NCI-H146 (cell line): ENCODE results near the gene FGFR4.
A peak's percentile ranks its signal among the peaks of the same experiment; 100 is the strongest.

Source experiments
- DNase-seq: peaks from one replicate; lab custom pipeline; 2025; lab: John Stamatoyannopoulos, UW

FGFR4 gene

DNA sequence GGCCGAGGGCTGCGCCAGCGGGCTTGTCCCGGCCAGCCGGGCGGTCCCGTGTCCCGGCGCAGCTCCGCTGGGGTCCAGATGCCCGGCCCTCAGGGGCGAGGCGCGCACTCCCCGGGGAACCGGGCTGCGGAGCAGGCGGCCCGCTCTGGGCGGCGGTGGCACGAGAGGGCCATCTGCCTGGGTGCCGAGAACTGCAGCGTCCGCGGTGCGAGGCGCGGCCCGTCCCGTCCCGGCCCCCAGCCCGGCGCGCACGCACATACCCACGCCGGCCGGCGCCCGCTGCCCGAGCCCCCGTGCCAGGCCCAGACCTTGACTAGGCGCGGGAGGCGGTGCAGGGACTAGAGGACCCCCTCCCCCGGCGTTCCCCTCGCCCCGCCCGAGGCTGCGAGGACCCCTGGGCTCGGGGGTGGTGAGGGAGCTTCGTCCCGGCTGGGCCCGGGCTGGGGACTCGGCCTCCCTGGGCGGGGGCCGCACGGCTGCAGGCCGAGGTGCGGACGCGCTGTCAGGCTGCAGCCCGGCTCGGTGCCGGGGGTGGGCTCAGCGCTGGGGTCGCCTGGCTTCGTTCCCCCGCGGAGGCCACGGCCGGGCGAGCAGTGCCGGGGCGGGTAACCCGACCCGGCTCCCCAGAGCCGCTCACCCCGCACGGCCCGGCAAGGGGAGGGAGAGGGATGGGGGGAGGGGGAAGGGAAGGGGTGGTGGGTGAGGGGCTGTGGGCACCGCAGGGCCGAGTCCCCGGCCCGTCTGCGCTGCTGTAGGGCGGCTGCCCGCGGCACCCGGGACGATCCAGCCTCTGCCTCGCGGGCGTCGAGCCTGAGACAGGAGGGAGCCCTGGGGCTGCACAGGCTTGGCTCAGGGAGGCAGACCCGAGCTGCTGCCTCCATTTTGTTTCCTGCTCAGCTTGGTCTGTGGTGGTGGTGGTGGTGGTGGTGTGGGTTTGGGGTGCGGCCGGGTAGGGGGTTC, 45.7 kb downstream of the FGFR4 start:
- no peak for DNase-seq

GRCh38 chr5:177133096-177133852, 46.6 kb downstream of the FGFR4 start, which contains the start of gene NSD1:
Gene NSD1 (plus strand): TSS chr5:177133773. CDS start chr5:177135104, 1,331 bp downstream.
- DNase-seq, result peak; percentile 66

DNA sequence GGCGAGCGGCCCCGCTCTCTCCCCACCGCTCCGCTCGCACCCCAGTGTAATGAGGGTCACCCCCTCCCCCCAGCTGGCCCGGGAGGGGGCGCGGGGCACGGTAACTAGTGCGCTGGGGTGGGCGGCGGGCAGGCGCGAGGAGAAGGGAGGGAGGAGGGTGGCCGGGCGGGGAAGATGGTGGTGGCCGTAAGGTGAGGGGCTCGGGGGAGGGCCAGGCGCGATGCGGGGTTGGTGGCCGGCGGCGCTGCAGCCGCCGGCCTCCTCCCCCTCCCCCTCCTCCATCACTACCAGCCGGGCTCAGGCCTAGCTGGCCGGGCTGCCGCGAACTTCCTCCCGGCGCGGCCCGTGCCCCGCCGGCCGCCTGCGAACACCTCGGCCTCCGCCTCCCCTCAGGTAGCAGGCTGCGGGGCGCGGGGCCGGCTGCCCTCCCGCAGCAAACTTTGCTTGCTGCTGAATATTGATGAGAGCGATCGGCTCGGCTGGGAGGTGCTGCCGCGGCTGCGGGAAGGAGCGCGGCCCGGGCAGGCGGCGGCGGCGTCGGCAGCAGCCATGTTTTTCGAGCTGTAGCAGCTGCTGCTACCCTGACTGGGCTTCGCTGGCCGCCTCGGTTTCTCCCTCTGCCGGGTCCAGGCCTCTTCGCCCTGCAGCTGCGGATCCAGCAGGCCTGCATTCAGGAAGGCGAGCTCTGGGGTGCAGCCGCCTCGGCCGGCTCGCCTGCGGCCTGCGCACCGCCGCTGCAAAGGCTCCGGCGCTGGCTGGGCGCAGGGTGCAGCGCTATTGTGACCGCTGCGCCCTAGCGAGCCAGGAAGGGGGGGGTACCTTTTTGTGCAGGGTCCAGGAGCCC, 47.4 kb downstream of the FGFR4 start:
- DNase-seq, result peak; percentile 55

- DNase-seq, result no peak
These were observed 48.0 kb downstream of the FGFR4 start for GRCh38 chr5:177134697-177135225.

GRCh38 chr5:177140312-177140711, 53.6 kb downstream of the FGFR4 start:
- DNase-seq, result no peak

DNA sequence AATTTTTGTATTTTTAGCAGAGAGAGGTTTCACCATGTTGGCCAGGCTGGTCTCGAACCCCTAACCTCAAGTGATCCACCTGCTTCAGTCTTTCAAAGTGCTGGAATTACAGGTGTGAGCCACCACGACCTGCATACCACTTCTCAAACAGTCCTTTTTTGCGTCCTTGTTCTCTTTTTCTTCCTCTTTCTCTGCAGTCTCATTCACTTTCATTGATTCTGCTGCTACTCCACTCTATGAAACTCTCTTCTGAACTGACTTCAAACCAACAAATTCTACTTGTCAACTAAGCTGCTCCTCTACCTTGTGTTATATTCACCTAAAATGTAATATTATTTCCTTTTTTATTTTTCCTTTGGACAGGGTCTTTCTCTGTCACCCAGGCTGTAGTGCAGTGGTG, 54.8 kb downstream of the FGFR4 start:
- DNase-seq, result no peak

DNA sequence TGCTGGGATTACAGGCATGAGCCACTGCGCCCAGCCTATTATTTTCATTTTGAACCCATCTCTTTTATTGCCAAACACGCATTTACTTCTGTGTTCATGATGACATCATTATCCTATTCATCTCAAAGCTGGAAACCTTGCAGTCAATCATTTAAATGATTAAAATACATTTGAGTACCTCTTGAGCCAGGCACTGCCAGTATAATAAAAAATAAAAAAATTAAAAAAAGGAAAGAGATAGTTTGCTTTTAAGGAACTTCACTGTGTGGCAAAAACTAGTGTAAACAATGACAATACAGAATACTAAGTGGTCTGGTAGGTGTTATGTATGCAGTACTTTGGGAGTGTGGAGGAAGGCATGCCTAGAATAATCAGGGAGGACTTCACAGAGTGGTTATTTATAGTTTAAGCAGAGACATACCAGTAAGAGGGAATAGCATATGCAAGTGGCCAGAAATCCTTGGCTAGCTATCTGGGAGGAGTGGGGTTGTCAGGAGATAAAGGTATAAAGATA, 55.4 kb downstream of the FGFR4 start:
- no peak for DNase-seq

DNA sequence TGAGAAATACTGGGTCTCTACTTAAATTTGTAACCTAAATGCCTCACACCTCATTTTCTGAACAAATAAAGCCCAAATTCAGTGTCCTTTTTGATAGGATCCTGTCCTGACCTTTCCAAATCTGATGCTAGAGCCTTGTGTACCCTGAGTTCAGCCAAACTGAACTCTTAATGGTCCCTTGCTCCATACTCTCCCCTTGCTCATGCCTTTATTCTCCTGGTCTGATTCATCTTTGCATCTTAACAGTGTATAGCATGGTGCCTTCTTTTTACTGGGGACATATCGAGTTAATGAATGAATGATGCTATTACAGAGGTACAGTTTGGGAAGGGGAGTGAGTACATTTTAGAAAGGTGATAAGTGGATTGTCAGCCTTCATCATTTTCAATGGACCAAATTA, 56.1 kb downstream of the FGFR4 start:
- DNase-seq, result no peak

DNA sequence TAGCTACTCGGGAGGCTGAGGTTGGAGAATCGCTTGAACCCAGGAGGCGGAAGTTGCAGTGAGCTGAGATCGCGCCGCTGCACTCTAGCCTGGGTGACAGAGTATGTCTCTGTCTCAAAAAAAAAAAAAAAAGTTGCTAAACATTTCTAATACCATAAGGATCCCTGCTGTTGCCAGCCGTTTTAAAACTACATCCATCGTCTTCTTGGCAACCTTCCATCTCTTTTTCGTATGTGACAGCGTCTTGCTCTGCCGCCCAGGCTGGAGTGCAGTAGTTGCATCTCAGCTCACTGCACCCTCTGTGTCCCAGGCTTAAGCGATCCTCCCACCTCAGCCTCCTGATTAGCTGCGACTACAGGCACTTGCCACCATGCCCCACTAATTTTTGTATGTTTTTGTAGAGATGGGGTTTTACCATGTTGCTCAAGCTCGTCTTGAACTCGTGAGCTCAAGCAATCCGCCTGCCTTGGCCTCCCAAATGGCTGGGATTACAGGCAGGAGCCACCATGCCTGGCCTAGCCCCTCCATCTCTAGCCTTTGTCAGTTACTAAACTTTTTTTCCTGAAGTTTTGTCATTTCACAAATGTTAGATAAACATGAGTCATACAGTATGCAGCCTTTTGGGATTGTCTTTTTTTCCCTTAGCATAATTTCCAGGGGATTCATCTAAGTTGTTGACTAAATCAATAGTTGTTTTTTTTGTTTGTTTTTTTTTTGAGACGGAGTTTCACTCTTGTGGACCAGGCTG, 60.4 kb downstream of the FGFR4 start:
- DNase-seq, result no peak
